Cardiac septum (tissue), 1 donor: ENCODE measurements around the gene STRBP. TPM values are rescaled to one million over a fixed set of nuclear protein-coding genes. Genes with fewer than 3 reads are reported as not detected.
"Not testable (repeated sequence)": the region's sequence is repeated elsewhere in the genome, so short reads cannot be mapped to it uniquely, and the experiment has no call there.

ENCODE experiments used
- DNase-seq: peaks from one replicate; pipeline ENCODE4 v3.0.0-alpha.2; 2020; ENCODE audit warnings: low spot score
- intact Hi-C: fragments of 100-400 bp; cut with DNase I; formaldehyde crosslinking; loops from one replicate; pipeline ENCODE4 v1.14.0; 2022
- total RNA-seq: library from RNA; stranded (reverse); fragmentation: NEBNext Ultra II Directional; extraction: Animal tissue kit (Norgen Biotek cat#: 25700); gene quantifications from one replicate; pipeline ENCODE4 v1.2.1, GENCODE V29; 2021
- donor health status: DM: no; HTN: no; CAD: no.

The STRBP gene
- total RNA-seq, 1 donor from 2014 or later, result 16.1 TPM

GRCh38 chr9:123216251-123216797, 52.1 kb downstream of the STRBP start:
- intact Hi-C loops, result no loop called here

GRCh38 chr9:123211081-123211480, 57.3 kb downstream of the STRBP start:
- DNase-seq, result no peak
- intact Hi-C loops, result no loop called here

More at GRCh38 chr9:123216251-123216797, 52.1 kb downstream of the STRBP start:
- no peak for DNase-seq

GRCh38 chr9:123208626-123209174, 59.7 kb downstream of the STRBP start:
- DNase-seq, result no peak
- intact Hi-C loops, result no loop called here

GRCh38 chr9:123206065-123206464, 62.3 kb downstream of the STRBP start:
- no peak for DNase-seq
- intact Hi-C loops, result no loop called here

GRCh38 chr9:123201083-123201482, 67.3 kb downstream of the STRBP start:
- DNase-seq, result no peak
- intact Hi-C loops, result no loop called here

- intact Hi-C loops, DNase-seq: not testable (repeated sequence)
Measured at GRCh38 chr9:123200469-123200868, 67.9 kb downstream of the STRBP start.

GRCh38 chr9:123196124-123196523, 72.3 kb downstream of the STRBP start:
- no peak for DNase-seq
- intact Hi-C loops, result no loop called here

- intact Hi-C loops, result no loop called here
- DNase-seq, result no peak
Measured at GRCh38 chr9:123194023-123194422, 74.4 kb downstream of the STRBP start.

- intact Hi-C loops, result no loop called here
Measured at GRCh38 chr9:123191680-123192079, 76.7 kb downstream of the STRBP start.

GRCh38 chr9:123191260-123191659, 77.1 kb downstream of the STRBP start:
- no peak for DNase-seq
- intact Hi-C loops, result no loop called here

More at GRCh38 chr9:123191680-123192079, 76.7 kb downstream of the STRBP start:
- DNase-seq, result no peak

GRCh38 chr9:123187131-123187530, 81.3 kb downstream of the STRBP start:
- DNase-seq, result no peak
- intact Hi-C loops, result no loop called here

GRCh38 chr9:123186029-123186428, 82.4 kb downstream of the STRBP start:
- intact Hi-C loops, DNase-seq: not testable (repeated sequence)

GRCh38 chr9:123176949-123177348, 91.4 kb downstream of the STRBP start:
- intact Hi-C loops, result no loop called here
- no peak for DNase-seq

- intact Hi-C loops, result no loop called here
- no peak for DNase-seq
Measured at GRCh38 chr9:123175854-123176629, 92.3 kb downstream of the STRBP start.

- intact Hi-C loops, result no loop called here
- DNase-seq, result no peak
Measured at GRCh38 chr9:123174887-123175518, 93.4 kb downstream of the STRBP start.

- no peak for DNase-seq
- intact Hi-C loops, result no loop called here
Measured at GRCh38 chr9:123174079-123174478, 94.3 kb downstream of the STRBP start.

GRCh38 chr9:123169926-123170325, 98.5 kb downstream of the STRBP start:
- intact Hi-C loops, result no loop called here
- no peak for DNase-seq

GRCh38 chr9:123168586-123168985, 99.8 kb downstream of the STRBP start:
- no peak for DNase-seq
- intact Hi-C loops, result no loop called here

- no peak for DNase-seq
- intact Hi-C loops, result no loop called here
Measured at GRCh38 chr9:123167474-123167873, 100.9 kb downstream of the STRBP start.

- intact Hi-C loops, result no loop called here
- no peak for DNase-seq
Measured at GRCh38 chr9:123165813-123166212, 102.6 kb downstream of the STRBP start.

GRCh38 chr9:123164285-123164684, 104.1 kb downstream of the STRBP start:
- no peak for DNase-seq
- intact Hi-C loops, result no loop called here
